Testis (tissue), 2 donors: ENCODE data around the gene MEGF11.

Experiments
- POLR2A ChIP-seq: fragments of 450-650 bp; IDR thresholded peaks from one replicate; pipeline ENCODE4 v1.6.1; 2017; ENCODE audit warnings: antibody characterized with exemption, mild to moderate bottlenecking, moderate library complexity
- TF ChIP-seq, protein P1 (sequence below), 3 experiments: fragments of 450-650 bp in 2 of 3; fragments of 200-600 bp in 1 of 3; sonication (generic) in 1 of 3; IDR thresholded peaks; one replicate each; pipeline ENCODE4 v1.5.1; 2016 to 2019; ENCODE audit warnings: antibody characterized with exemption in 3 of 3, mild to moderate bottlenecking in 2 of 3, moderate library complexity in 1 of 3

DNA sequence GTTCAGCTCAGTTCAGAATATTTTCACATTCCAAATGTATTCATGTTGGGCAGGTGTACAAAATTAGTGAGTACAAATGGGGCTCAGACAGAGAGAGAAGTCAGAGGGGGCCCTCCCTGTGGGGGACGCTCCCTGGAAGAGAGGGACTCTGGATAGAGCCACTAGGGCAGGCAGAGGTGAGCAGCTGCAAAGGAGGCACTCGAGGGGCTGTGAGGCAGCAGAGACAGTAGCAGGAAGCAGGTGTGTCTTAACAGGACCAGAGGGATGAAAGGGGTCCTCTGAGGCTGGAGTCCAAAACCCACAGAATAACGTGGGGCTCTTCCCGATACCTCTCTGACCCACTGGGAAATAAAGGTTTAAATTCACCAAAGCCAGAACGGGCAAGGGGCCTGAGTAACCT lies 127.1 kb downstream of the MEGF11 start:
- TF ChIP-seq, protein P1, sequence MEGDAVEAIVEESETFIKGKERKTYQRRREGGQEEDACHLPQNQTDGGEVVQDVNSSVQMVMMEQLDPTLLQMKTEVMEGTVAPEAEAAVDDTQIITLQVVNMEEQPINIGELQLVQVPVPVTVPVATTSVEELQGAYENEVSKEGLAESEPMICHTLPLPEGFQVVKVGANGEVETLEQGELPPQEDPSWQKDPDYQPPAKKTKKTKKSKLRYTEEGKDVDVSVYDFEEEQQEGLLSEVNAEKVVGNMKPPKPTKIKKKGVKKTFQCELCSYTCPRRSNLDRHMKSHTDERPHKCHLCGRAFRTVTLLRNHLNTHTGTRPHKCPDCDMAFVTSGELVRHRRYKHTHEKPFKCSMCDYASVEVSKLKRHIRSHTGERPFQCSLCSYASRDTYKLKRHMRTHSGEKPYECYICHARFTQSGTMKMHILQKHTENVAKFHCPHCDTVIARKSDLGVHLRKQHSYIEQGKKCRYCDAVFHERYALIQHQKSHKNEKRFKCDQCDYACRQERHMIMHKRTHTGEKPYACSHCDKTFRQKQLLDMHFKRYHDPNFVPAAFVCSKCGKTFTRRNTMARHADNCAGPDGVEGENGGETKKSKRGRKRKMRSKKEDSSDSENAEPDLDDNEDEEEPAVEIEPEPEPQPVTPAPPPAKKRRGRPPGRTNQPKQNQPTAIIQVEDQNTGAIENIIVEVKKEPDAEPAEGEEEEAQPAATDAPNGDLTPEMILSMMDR (IDR thresholded peaks at IDR 0.05): no peak
- TF ChIP-seq POLR2A: no peak
